B cell (primary cell): Measurements from ENCODE around the gene ATP9B. TPM values are rescaled to one million over a fixed set of nuclear protein-coding genes. Genes with fewer than 3 reads are reported as not detected.

Experiments
- ATAC-seq: fragments of 200-7000 bp; cut with Tn5 transposase; one replicate; pipeline ENCODE4 v1.10.0; 2021; ENCODE audit warnings: low read depth, mild to moderate bottlenecking, moderate number of reproducible peaks, moderate library complexity
- CTCF ChIA-PET: fragments of 350-600 bp; sonication (Branson Sonifier 250); formaldehyde crosslinking; loops from one replicate; lab custom pipeline; 2021; ENCODE audit warnings: antibody characterized with exemption, inconsistent platforms; lab: Charles Lee
- POLR2A ChIA-PET: fragments of 350-600 bp; sonication (Branson Sonifier 250); formaldehyde crosslinking; loops from one replicate; lab custom pipeline; 2021; ENCODE audit warnings: antibody characterized with exemption; lab: Charles Lee
- DNase-seq: peaks from one replicate; pipeline ENCODE4 v3.0.0; 2013
- H2AFZ ChIP-seq: 2 replicates; pipeline ENCODE4 v1.6.1; 2012; ENCODE audit warnings: mild to moderate bottlenecking, low read depth, low read length; ENCODE audit not compliant: insufficient read depth, poor library complexity, severe bottlenecking
- H3K27ac ChIP-seq, 2 donors: 1 replicate in 1 of 2; 2 replicates in 1 of 2; pipeline ENCODE4 v1.5.1; 2012 to 2013; ENCODE audit warnings: low read length in 2 of 2, mild to moderate bottlenecking in 2 of 2, moderate library complexity in 1 of 2
- H3K27me3 ChIP-seq, 4 experiments: fragments of 200-600 bp in 1 of 4; sonication (generic) in 1 of 4; replicated peaks in 1 of 4; 1 replicate in 2 of 4; 2 replicates in 2 of 4; pipeline versions ENCODE4 v1.6.1 to v1.7.0; 2013 to 2016; ENCODE audit warnings: low read length in 3 of 4, mild to moderate bottlenecking in 2 of 4, mixed read lengths in 1 of 4, moderate library complexity in 1 of 4; ENCODE audit not compliant: insufficient read depth in 4 of 4, control insufficient read depth in 3 of 4; ENCODE audit errors: control extremely low read depth in 1 of 4
- H3K36me3 ChIP-seq, 2 experiments: replicated peaks in 1 of 2; 1 replicate in 1 of 2; 2 replicates in 1 of 2; pipeline versions ENCODE4 v1.6.1 to v1.7.1; 2013; ENCODE audit warnings: low read length in 1 of 2; ENCODE audit not compliant: insufficient read depth in 2 of 2, control insufficient read depth in 1 of 2; ENCODE audit errors: control extremely low read depth in 1 of 2, extremely low read depth in 1 of 2
- H3K4me1 ChIP-seq, 2 donors: fragments of 200-600 bp in 1 of 2; sonication (generic) in 1 of 2; 1 replicate in 1 of 2; 2 replicates in 1 of 2; pipeline versions ENCODE4 v1.5.1 to v1.6.1; 2013 to 2017; ENCODE audit warnings: low read length in 2 of 2; ENCODE audit not compliant: control insufficient read depth in 2 of 2, insufficient read depth in 2 of 2
- H3K4me2 ChIP-seq: replicated peaks from 2 replicates; pipeline ENCODE3; 2012; ENCODE audit warnings: mild to moderate bottlenecking, low read depth, low read length; ENCODE audit not compliant: poor library complexity, severe bottlenecking
- H3K4me3 ChIP-seq, 5 experiments: fragments of 200-600 bp in 1 of 5; sonication (generic) in 1 of 5; 1 replicate in 3 of 5; 2 replicates in 2 of 5; pipeline versions ENCODE4 v1.5.1 to v1.7.0; 2011 to 2016; ENCODE audit warnings: low read length in 4 of 5, mild to moderate bottlenecking in 4 of 5, low read depth in 2 of 5, control low read depth in 1 of 5, moderate library complexity in 1 of 5; ENCODE audit not compliant: insufficient read depth in 1 of 5; ENCODE audit errors: control extremely low read depth in 1 of 5, extremely low read depth in 1 of 5
- H3K79me2 ChIP-seq: fragments of 200-600 bp; sonication (generic); one replicate; pipeline ENCODE4 v1.6.0; 2016; ENCODE audit warnings: low read length; ENCODE audit not compliant: control insufficient read depth, insufficient read depth
- H3K9ac ChIP-seq: fragments of 200-600 bp; sonication (generic); 2 replicates; pipeline ENCODE4 v1.6.1; 2017; ENCODE audit warnings: mild to moderate bottlenecking, low read length, moderate library complexity
- H3K9me3 ChIP-seq, 3 donors: one replicate each; pipeline versions ENCODE4 v1.6.1 to v1.7.1; 2013; ENCODE audit warnings: low read length in 2 of 3; ENCODE audit not compliant: control insufficient read depth in 2 of 3, insufficient read depth in 1 of 3; ENCODE audit errors: control extremely low read depth in 1 of 3
- H4K20me1 ChIP-seq: 2 replicates; pipeline ENCODE4 v1.6.0; 2012; ENCODE audit warnings: mild to moderate bottlenecking, low read length; ENCODE audit not compliant: insufficient read depth, control insufficient read depth, poor library complexity, severe bottlenecking
- H3K27ac Mint-ChIP-seq: one replicate; pipeline ENCODE4 v1.8.0; 2021; ENCODE audit warnings: mixed read lengths
- H3K27me3 Mint-ChIP-seq: one replicate; pipeline ENCODE4 v1.8.0; 2021; ENCODE audit warnings: mixed read lengths
- H3K4me1 Mint-ChIP-seq: one replicate; pipeline ENCODE4 v1.8.0; 2021; ENCODE audit warnings: mixed read lengths
- H3K4me3 Mint-ChIP-seq: one replicate; pipeline ENCODE4 v1.8.0; 2021; ENCODE audit warnings: mixed read lengths
- H3K9me3 Mint-ChIP-seq: one replicate; pipeline ENCODE4 v1.8.0; 2022; ENCODE audit warnings: mixed read lengths; ENCODE audit not compliant: insufficient read depth
- EZH2 ChIP-seq: IDR thresholded peaks from 2 replicates; pipeline ENCODE4 v1.6.1; 2012; ENCODE audit warnings: borderline replicate concordance, low read depth, mild to moderate bottlenecking, moderate library complexity, low read length; ENCODE audit not compliant: insufficient read depth, poor library complexity, severe bottlenecking
- WGBS: methylation state at CpG from one replicate; pipeline ENCODE4 v1.1.5; 2013; ENCODE audit warnings: missing lambda C conversion rate; ENCODE audit not compliant: insufficient coverage; 5-methylcytosine and 5-hydroxymethylcytosine counted together
- intact Hi-C: fragments of 100-400 bp; cut with micrococcal nuclease; formaldehyde crosslinking; loops from one replicate; pipeline ENCODE4 v1.10.0; 2022
- polyA plus RNA-seq: library from polyadenylated mRNA; depleted of rRNA; stranded (reverse); fragments of >200 nt; gene quantifications from 2 replicates; pipeline ENCODE4 v1.2.3, GENCODE V29; 2012
- total RNA-seq, 2 donors: library from RNA; stranded (reverse); fragments of 120-200 nt in 1 of 2; gene quantifications; 1 replicate in 1 of 2; 2 replicates in 1 of 2; pipeline versions ENCODE4 v1.2.3 to v1.2.4, GENCODE V29; 2013 to 2022
- TF ChIP-seq, protein P1 (sequence below): fragments of 200-600 bp; IDR thresholded peaks from one replicate; pipeline ENCODE4 v1.8.0; 2022; ENCODE audit warnings: antibody characterized with exemption, mild to moderate bottlenecking

The ATP9B gene
- total and polyA plus RNA-seq, 2 donors (not counting 1 experiment from before 2014, with no cell fraction given): 34.3 to 71.7 TPM

DNA sequence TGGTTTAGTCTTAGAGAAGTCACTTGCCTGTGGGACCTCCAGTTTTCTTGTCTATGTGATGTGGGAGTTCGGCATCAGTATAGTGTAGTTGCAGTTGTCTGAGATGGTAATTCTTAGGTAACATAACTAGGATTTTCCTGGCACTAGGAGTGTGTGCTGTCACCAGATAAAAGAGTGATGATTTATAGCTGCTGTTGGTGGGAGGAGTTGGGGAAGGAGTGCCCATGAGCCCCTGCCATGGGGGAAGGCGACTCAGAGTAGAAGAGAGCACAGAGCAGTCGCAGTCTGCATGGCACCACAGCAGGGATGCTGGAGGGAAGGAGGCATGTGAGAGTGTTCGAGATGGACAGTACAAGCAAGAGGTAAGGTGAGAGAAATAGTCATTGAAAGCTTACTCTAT lies 38.7 kb downstream of the ATP9B start:
- H3K79me2 ChIP-seq: peaks cover 29% of the 10 kb centered on the region
- TF ChIP-seq EZH2: no peak
- TF ChIP-seq, protein P1, sequence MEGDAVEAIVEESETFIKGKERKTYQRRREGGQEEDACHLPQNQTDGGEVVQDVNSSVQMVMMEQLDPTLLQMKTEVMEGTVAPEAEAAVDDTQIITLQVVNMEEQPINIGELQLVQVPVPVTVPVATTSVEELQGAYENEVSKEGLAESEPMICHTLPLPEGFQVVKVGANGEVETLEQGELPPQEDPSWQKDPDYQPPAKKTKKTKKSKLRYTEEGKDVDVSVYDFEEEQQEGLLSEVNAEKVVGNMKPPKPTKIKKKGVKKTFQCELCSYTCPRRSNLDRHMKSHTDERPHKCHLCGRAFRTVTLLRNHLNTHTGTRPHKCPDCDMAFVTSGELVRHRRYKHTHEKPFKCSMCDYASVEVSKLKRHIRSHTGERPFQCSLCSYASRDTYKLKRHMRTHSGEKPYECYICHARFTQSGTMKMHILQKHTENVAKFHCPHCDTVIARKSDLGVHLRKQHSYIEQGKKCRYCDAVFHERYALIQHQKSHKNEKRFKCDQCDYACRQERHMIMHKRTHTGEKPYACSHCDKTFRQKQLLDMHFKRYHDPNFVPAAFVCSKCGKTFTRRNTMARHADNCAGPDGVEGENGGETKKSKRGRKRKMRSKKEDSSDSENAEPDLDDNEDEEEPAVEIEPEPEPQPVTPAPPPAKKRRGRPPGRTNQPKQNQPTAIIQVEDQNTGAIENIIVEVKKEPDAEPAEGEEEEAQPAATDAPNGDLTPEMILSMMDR: no peak
- no peak overlapping the region for H3K27ac Mint-ChIP-seq
- H3K9me3 ChIP-seq: no peaks in the 10 kb centered on the region
- H3K9me3 Mint-ChIP-seq: no peaks in the 10 kb centered on the region
- peaks cover 11% of the 10 kb centered on the region for H4K20me1 ChIP-seq
- ChIA-PET CTCF (no interaction called here), POLR2A (no interaction called here)
- ATAC-seq (no peak), DNase-seq (no peak)
- peaks cover 0 to 9% of the 10 kb centered on the region in 2 experiments for H3K36me3 ChIP-seq
- H3K4me3 Mint-ChIP-seq: no peak overlapping the region
- no peaks in the 10 kb centered on the region for H3K27me3 Mint-ChIP-seq
- no peak overlapping the region for H3K4me2 ChIP-seq
- H3K9ac ChIP-seq: no peak overlapping the region
- WGBS: 96% methylated on average over 3 of the region's 4 CpGs
- no peak overlapping the region for H3K4me3 ChIP-seq
- no peak overlapping the region for H2AFZ ChIP-seq
- H3K27me3 ChIP-seq: no peaks in the 10 kb centered on the region
- H3K4me1 Mint-ChIP-seq: peaks cover 13% of the 10 kb centered on the region
- peaks cover 0 to 4% of the 10 kb centered on the region in 2 donors for H3K4me1 ChIP-seq
- intact Hi-C loops: no loop called here
- H3K27ac ChIP-seq: no peak overlapping the region

DNA sequence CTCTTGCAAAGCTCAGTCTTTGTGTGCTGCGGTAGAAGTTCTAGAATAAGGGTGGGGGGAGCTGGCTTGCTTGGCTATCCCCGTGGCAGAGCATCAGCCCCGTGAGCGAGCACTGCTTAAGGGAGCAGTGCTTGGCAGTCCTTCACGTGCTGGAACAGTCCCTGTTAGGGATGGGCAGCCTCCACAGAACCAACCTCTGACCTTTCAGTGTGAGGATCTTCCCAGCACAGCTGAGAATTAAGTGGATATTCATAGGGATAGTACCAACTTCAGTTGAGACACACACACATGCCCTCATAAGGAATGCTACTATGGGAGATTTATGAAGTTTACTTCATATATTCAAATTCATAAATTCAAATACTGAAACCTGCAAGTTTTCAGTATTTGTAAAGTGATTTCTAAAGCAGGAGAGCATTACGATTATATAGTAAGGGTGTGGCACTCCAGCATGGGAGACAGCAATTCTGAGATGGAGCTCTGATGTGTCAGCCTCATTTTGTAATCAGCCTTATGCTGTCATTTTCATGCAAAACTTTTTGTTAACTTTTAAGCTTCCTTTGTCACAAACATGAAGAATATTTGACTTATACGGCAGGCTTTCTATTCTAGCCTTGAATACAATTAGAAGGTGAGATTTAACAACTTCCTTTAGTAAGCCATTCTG lies 39.5 kb downstream of the ATP9B start:
- intact Hi-C loops: no loop called here
- no peaks in the 10 kb centered on the region for H3K9me3 Mint-ChIP-seq
- ChIA-PET CTCF (no interaction called here), POLR2A (no interaction called here)
- ATAC-seq (no peak), DNase-seq (no peak)
- H3K27ac Mint-ChIP-seq: no peak overlapping the region
- Histone ChIP-seq H3K4me3 (no peak overlapping the region), H3K9ac (no peak overlapping the region), H2AFZ (no peak overlapping the region), H3K4me1 (peaks cover 0 to 4% of the 10 kb centered on the region in 2 donors), H3K27me3 (no peaks in the 10 kb centered on the region), H3K27ac (no peak overlapping the region), H3K79me2 (peaks cover 23% of the 10 kb centered on the region), H3K36me3 (peaks cover 4 to 12% of the 10 kb centered on the region in 2 experiments), H4K20me1 (peaks cover 8% of the 10 kb centered on the region), H3K4me2 (no peak overlapping the region), H3K9me3 (no peaks in the 10 kb centered on the region)
- H3K27me3 Mint-ChIP-seq: no peaks in the 10 kb centered on the region
- H3K4me1 Mint-ChIP-seq: peaks cover 9% of the 10 kb centered on the region
- WGBS: 100% methylated on average over 5 of the region's 7 CpGs
- H3K4me3 Mint-ChIP-seq: no peak overlapping the region
- TF ChIP-seq, protein P1: no peak
- no peak for TF ChIP-seq EZH2
